Measurements from ENCODE around the gene PHLDA3.

DNA sequence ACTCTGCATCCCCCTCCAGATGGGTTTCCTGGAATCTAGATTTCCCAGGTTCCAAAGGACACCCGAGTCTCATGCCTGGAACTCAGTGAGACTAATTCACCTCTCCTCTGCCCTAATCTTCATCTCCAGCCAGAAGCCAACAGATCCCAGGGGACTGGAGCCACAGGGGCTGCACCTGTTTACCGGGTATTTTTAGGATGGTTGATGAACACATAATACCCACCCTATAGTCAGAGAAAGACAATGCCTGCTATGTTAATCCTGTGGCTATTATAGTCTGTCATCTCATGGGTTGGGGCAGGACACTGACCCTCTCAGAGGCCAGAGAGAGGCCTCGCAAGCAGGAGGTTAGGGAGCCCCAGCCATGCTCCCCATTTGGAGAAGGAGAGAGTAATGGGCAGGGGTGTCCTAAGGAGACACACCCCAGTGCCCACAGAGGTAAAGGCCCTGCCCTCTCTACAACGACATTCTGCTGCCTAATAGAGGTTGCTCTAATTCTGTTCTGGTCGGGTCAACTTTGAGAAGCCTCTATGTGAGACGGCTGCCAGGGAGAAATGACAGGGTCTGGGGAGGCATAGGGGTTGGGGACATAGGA is 46.5 kb downstream of the PHLDA3 start:
- TF ChIP-seq CTCF (IDR thresholded peaks at IDR 0.05; ENCODE audit: low read depth, low read length, poor library complexity, severe bottlenecking) (no peak), EZH2phosphoT487 (IDR thresholded peaks at IDR 0.05; ENCODE audit: borderline replicate concordance, low read length) (no peak)

All from DOHH2 (cell line).